ENCODE data around the gene EN1.

DNA sequence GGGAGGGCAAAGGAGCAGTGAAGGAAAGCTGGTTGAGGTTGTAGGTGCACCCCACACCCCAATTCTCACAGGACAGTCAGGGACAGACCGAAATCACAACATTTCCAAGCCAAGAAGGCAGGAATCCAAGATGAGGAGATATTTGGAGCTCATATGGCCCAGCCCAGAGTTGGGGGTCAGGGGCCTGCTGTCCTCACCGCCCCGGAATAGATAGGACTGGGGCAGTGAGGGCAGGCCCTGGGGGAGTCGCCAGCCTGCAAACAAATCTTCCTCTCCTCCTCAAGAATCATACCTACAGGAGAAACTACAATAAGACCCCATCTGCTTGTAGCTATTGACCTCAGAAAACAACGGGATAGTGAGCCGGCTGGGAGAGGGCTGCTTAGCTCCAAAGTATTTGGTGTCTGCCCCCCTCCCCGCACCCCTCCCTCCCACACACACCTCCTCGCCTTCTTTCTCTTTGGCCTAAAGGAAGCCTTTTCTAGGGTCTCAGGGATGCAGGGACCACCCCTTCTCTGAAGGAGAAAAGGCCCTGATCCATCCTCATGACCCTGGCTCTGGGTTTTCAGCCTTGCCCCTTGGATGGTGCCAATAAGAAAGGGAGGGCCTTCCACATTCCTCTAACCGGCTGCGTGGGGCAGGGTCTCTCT is 3.8 kb downstream of the EN1 start:
- no peak for TF ChIP-seq SIN3A (IDR thresholded peaks at IDR 0.05; ENCODE audit: low read depth)
- TF ChIP-seq, protein P1, sequence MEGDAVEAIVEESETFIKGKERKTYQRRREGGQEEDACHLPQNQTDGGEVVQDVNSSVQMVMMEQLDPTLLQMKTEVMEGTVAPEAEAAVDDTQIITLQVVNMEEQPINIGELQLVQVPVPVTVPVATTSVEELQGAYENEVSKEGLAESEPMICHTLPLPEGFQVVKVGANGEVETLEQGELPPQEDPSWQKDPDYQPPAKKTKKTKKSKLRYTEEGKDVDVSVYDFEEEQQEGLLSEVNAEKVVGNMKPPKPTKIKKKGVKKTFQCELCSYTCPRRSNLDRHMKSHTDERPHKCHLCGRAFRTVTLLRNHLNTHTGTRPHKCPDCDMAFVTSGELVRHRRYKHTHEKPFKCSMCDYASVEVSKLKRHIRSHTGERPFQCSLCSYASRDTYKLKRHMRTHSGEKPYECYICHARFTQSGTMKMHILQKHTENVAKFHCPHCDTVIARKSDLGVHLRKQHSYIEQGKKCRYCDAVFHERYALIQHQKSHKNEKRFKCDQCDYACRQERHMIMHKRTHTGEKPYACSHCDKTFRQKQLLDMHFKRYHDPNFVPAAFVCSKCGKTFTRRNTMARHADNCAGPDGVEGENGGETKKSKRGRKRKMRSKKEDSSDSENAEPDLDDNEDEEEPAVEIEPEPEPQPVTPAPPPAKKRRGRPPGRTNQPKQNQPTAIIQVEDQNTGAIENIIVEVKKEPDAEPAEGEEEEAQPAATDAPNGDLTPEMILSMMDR (IDR thresholded peaks at IDR 0.05 in 2 of 3, conservative IDR thresholded peaks at IDR 0.05 in 1 of 3; ENCODE audit: borderline replicate concordance in 1 of 3, insufficient read depth in 1 of 3, low read depth in 2 of 3, low read length in 2 of 3), result no peak
- no peak for TF ChIP-seq ZFX (IDR thresholded peaks at IDR 0.05)
- no peak for TF ChIP-seq TCF7L2 (IDR thresholded peaks at IDR 0.05; ENCODE audit: borderline replicate concordance, extremely low read depth, insufficient read depth, insufficient read length)
- TF ChIP-seq POLR2A (IDR thresholded peaks at IDR 0.05; ENCODE audit: borderline replicate concordance, extremely low read depth, insufficient read depth, insufficient read length), result no peak
- TF ChIP-seq FOSL1 (IDR thresholded peaks at IDR 0.05; ENCODE audit: low read depth), result no peak
- no peak for TF ChIP-seq EZH2 (IDR thresholded peaks at IDR 0.05)
